H9 (cell line): ENCODE measurements around the gene FDPS. TPM values are rescaled to one million over a fixed set of nuclear protein-coding genes. Genes with fewer than 3 reads are reported as not detected.

Experiments used
- DNase-seq: peaks from one replicate; pipeline ENCODE4 v3.0.0-alpha.2; 2017
- H2AFZ ChIP-seq: one replicate; pipeline ENCODE4 v1.6.1; 2013; ENCODE audit warnings: mild to moderate bottlenecking, low read length, control low read depth, moderate library complexity
- H2AK5ac ChIP-seq: 2 replicates; pipeline ENCODE4 v1.6.1; 2013; ENCODE audit warnings: low read length, control low read depth, mixed read lengths; ENCODE audit not compliant: insufficient read length
- H2BK120ac ChIP-seq: one replicate; pipeline ENCODE4 v1.6.1; 2013; ENCODE audit warnings: low read depth, mild to moderate bottlenecking, low read length, control low read depth, inconsistent platforms; ENCODE audit not compliant: poor library complexity, severe bottlenecking
- H2BK12ac ChIP-seq: 2 replicates; pipeline ENCODE4 v1.6.1; 2013; ENCODE audit warnings: low read length, control low read depth, mixed read lengths, low read depth; ENCODE audit not compliant: insufficient read length
- H2BK15ac ChIP-seq: 2 replicates; pipeline ENCODE4 v1.6.1; 2013; ENCODE audit warnings: low read depth, low read length, control low read depth
- H2BK20ac ChIP-seq: one replicate; pipeline ENCODE4 v1.6.1; 2013; ENCODE audit warnings: low read depth, mild to moderate bottlenecking, low read length, control low read depth, inconsistent platforms; ENCODE audit not compliant: poor library complexity, severe bottlenecking
- H2BK5ac ChIP-seq: 2 replicates; pipeline ENCODE4 v1.6.1; 2013; ENCODE audit warnings: low read length, control low read depth, mixed read lengths; ENCODE audit not compliant: insufficient read length
- H3K14ac ChIP-seq: 2 replicates; pipeline ENCODE4 v1.6.1; 2013; ENCODE audit warnings: low read length, control low read depth; ENCODE audit not compliant: insufficient read depth
- H3K18ac ChIP-seq: 2 replicates; pipeline ENCODE4 v1.6.1; 2013; ENCODE audit warnings: low read depth, mild to moderate bottlenecking, mixed read lengths, low read length, control low read depth; ENCODE audit not compliant: insufficient read length
- H3K23ac ChIP-seq: 2 replicates; pipeline ENCODE4 v1.6.1; 2013; ENCODE audit warnings: low read length, control low read depth, mixed read lengths, low read depth; ENCODE audit not compliant: insufficient read length
- H3K23me2 ChIP-seq: 2 replicates; pipeline ENCODE4 v1.6.1; 2013; ENCODE audit warnings: low read depth, mild to moderate bottlenecking, mixed read lengths, low read length, control low read depth; ENCODE audit not compliant: insufficient read length, poor library complexity, severe bottlenecking
- H3K27ac ChIP-seq: 2 replicates; pipeline ENCODE4 v1.5.1; 2013; ENCODE audit warnings: low read length, control low read depth, mixed read lengths, low read depth; ENCODE audit not compliant: insufficient read length
- H3K27me3 ChIP-seq: 2 replicates; pipeline ENCODE4 v1.6.1; 2013; ENCODE audit warnings: low read length, control low read depth, inconsistent platforms; ENCODE audit not compliant: insufficient read depth
- H3K4ac ChIP-seq: 2 replicates; pipeline ENCODE4 v1.6.1; 2013; ENCODE audit warnings: low read depth, mild to moderate bottlenecking, control low read depth, inconsistent platforms, low read length, moderate library complexity
- H3K4me1 ChIP-seq: 2 replicates; pipeline ENCODE4 v1.6.1; 2013; ENCODE audit warnings: low read length, control low read depth, inconsistent platforms; ENCODE audit not compliant: insufficient read depth
- H3K4me2 ChIP-seq: 2 replicates; pipeline ENCODE4 v1.6.1; 2013; ENCODE audit warnings: low read length, control low read depth, mixed read lengths; ENCODE audit not compliant: insufficient read length, insufficient read depth
- H3K56ac ChIP-seq: 2 replicates; pipeline ENCODE4 v1.6.1; 2013; ENCODE audit warnings: low read depth, mild to moderate bottlenecking, mixed read lengths, low read length, control low read depth; ENCODE audit not compliant: insufficient read length
- H3K79me1 ChIP-seq: 2 replicates; pipeline ENCODE4 v1.6.1; 2013; ENCODE audit warnings: low read depth, mild to moderate bottlenecking, moderate library complexity, low read length, control low read depth, inconsistent platforms; ENCODE audit not compliant: insufficient read depth, poor library complexity, severe bottlenecking
- H3K79me2 ChIP-seq: 2 replicates; pipeline ENCODE4 v1.6.1; 2013; ENCODE audit warnings: low read length, control low read depth, inconsistent platforms; ENCODE audit not compliant: insufficient read depth
- H3K9ac ChIP-seq: 2 replicates; pipeline ENCODE4 v1.6.1; 2013; ENCODE audit warnings: low read length, control low read depth, mixed read lengths; ENCODE audit not compliant: insufficient read length; ENCODE audit errors: extremely low read depth
- H3K9me3 ChIP-seq: one replicate; pipeline ENCODE4 v1.6.1; 2013; ENCODE audit warnings: low read depth, low read length, inconsistent platforms; ENCODE audit not compliant: control insufficient read depth
- H3T11ph ChIP-seq: one replicate; pipeline ENCODE4 v1.6.1; 2013; ENCODE audit warnings: mild to moderate bottlenecking, low read length, control low read depth, inconsistent platforms
- H4K20me1 ChIP-seq: one replicate; pipeline ENCODE4 v1.6.1; 2013; ENCODE audit not compliant: control insufficient read depth, insufficient read length, insufficient read depth
- H4K5ac ChIP-seq: 2 replicates; pipeline ENCODE4 v1.6.1; 2013; ENCODE audit warnings: low read depth, mild to moderate bottlenecking, mixed read lengths, low read length, control low read depth; ENCODE audit not compliant: insufficient read length
- H4K8ac ChIP-seq: replicated peaks from 2 replicates; pipeline ENCODE4 v1.6.1; 2013; ENCODE audit warnings: low read length, control low read depth, mixed read lengths, low read depth; ENCODE audit not compliant: insufficient read length
- H4K91ac ChIP-seq: 2 replicates; pipeline ENCODE4 v1.6.1; 2013; ENCODE audit warnings: low read depth, mild to moderate bottlenecking, moderate library complexity, mixed read lengths, low read length, control low read depth; ENCODE audit not compliant: insufficient read length
- H3K27ac Mint-ChIP-seq, 3 experiments: 2 replicates in 2 of 3; 3 replicates in 1 of 3; pipeline ENCODE4 v1.8.0; 2020 to 2021; ENCODE audit warnings: mixed read lengths in 3 of 3, mild to moderate bottlenecking in 1 of 3, moderate library complexity in 1 of 3
- H3K27me3 Mint-ChIP-seq: 2 replicates; pipeline ENCODE4 v1.8.0; 2021; ENCODE audit warnings: low read depth, mild to moderate bottlenecking, moderate library complexity, mixed read lengths
- H3K36me3 Mint-ChIP-seq, 3 experiments: 2 replicates in 2 of 3; 3 replicates in 1 of 3; pipeline ENCODE4 v1.8.0; 2020 to 2021; ENCODE audit warnings: low read depth in 3 of 3, mixed read lengths in 3 of 3; ENCODE audit not compliant: insufficient read depth in 1 of 3
- H3K4me1 Mint-ChIP-seq, 2 experiments: 2 replicates each; pipeline ENCODE4 v1.8.0; 2020; ENCODE audit warnings: mixed read lengths in 2 of 2
- H3K4me3 Mint-ChIP-seq, 2 experiments: 2 replicates in 1 of 2; 3 replicates in 1 of 2; pipeline ENCODE4 v1.8.0; 2020 to 2021; ENCODE audit warnings: mild to moderate bottlenecking in 2 of 2, mixed read lengths in 2 of 2, moderate library complexity in 1 of 2
- H3K9me3 Mint-ChIP-seq, 2 experiments: 2 replicates in 1 of 2; 3 replicates in 1 of 2; pipeline ENCODE4 v1.8.0; 2020; ENCODE audit warnings: mild to moderate bottlenecking in 2 of 2, mixed read lengths in 2 of 2, moderate library complexity in 1 of 2
- WGBS: extraction: QIAGEN DNeasy Blood & Tissue Kit; methylation state at CpG from one replicate; pipeline ENCODE4 v1.1.7; 2013; ENCODE audit warnings: missing lambda C conversion rate, low lambda C conversion rate, mixed read lengths; ENCODE audit not compliant: insufficient read length; ENCODE audit errors: extremely low coverage; 5-methylcytosine and 5-hydroxymethylcytosine counted together
- total RNA-seq: library from RNA; stranded (reverse); gene quantifications from 2 replicates; pipeline ENCODE4 v1.2.1, GENCODE V29; 2021
- TF ChIP-seq, protein P1 (sequence below): fragments of 200-600 bp; sonication (generic); conservative IDR thresholded peaks from 3 replicates; pipeline ENCODE4 v1.8.0; 2021; ENCODE audit warnings: antibody characterized with exemption, mild to moderate bottlenecking

The FDPS gene
- total RNA-seq, 1 experiment from 2014 or later: 273 TPM

DNA sequence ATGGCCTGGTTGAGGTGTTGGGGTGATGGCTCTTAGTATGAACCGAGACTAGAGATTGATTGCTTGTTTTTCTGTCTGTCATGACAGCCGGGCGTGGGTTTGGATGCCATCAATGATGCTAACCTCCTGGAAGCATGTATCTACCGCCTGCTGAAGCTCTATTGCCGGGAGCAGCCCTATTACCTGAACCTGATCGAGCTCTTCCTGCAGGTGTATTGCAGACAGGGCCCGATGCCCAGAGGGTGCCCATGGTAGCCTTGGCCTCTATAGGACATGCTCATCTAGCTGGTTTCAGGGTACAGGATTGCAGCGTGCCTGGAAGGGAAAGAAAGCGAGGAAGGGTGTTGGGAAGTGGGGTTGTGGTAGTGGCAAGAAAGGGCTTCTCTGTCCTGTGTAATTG, 9.4 kb downstream of the FDPS start:
- H3T11ph ChIP-seq: no peak overlapping the region
- no peak overlapping the region for H4K8ac ChIP-seq
- no peak overlapping the region for H3K18ac ChIP-seq
- no peak overlapping the region for H2BK120ac ChIP-seq
- H2BK20ac ChIP-seq: no peak overlapping the region
- H3K27me3 ChIP-seq: no peaks in the 10 kb centered on the region
- no peak for DNase-seq
- no peak overlapping the region for H2BK5ac ChIP-seq
- peaks cover 18% of the 10 kb centered on the region for H3K23me2 ChIP-seq
- Mint-ChIP-seq H3K4me3 (no peak overlapping the region), H3K4me1 (peaks cover 31 to 33% of the 10 kb centered on the region in 2 experiments), H3K27ac (no peak overlapping the region), H3K27me3 (no peaks in the 10 kb centered on the region; the same call in 1 of the 2 replicates), H3K36me3 (peaks cover 25 to 38% (median 34%) of the 10 kb centered on the region in 3 experiments; a peak in 6 of 7 replicates), H3K9me3 (no peaks in the 10 kb centered on the region)
- peaks cover 2% of the 10 kb centered on the region; the same call in 1 of the 2 replicates for H3K4me1 ChIP-seq
- H4K5ac ChIP-seq: no peak overlapping the region
- H3K79me1 ChIP-seq: no peaks in the 10 kb centered on the region
- H3K4ac ChIP-seq: no peak overlapping the region
- H3K23ac ChIP-seq: no peak overlapping the region
- WGBS: no CpG with 5 or more reads among the region's 9 CpGs
- H2BK12ac ChIP-seq: no peak overlapping the region
- H4K91ac ChIP-seq: no peak overlapping the region
- H3K56ac ChIP-seq: no peak overlapping the region
- H3K79me2 ChIP-seq: 0 out of 2 replicates have a peak, but pooled peaks cover under 1% of the 10 kb centered on the region
- H2BK15ac ChIP-seq: no peak overlapping the region
- TF ChIP-seq, protein P1, sequence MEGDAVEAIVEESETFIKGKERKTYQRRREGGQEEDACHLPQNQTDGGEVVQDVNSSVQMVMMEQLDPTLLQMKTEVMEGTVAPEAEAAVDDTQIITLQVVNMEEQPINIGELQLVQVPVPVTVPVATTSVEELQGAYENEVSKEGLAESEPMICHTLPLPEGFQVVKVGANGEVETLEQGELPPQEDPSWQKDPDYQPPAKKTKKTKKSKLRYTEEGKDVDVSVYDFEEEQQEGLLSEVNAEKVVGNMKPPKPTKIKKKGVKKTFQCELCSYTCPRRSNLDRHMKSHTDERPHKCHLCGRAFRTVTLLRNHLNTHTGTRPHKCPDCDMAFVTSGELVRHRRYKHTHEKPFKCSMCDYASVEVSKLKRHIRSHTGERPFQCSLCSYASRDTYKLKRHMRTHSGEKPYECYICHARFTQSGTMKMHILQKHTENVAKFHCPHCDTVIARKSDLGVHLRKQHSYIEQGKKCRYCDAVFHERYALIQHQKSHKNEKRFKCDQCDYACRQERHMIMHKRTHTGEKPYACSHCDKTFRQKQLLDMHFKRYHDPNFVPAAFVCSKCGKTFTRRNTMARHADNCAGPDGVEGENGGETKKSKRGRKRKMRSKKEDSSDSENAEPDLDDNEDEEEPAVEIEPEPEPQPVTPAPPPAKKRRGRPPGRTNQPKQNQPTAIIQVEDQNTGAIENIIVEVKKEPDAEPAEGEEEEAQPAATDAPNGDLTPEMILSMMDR: no peak
- no peak overlapping the region for H3K9ac ChIP-seq
- no peak overlapping the region for H3K27ac ChIP-seq
- no peak overlapping the region for H2AFZ ChIP-seq
- H3K9me3 ChIP-seq: no peaks in the 10 kb centered on the region
- H2AK5ac ChIP-seq: no peak overlapping the region
- no peak overlapping the region for H3K14ac ChIP-seq
- H4K20me1 ChIP-seq: no peaks in the 10 kb centered on the region
- no peak overlapping the region for H3K4me2 ChIP-seq
